Measurements from ENCODE around the gene P2RY2. TPM values are rescaled to one million over a fixed set of nuclear protein-coding genes. Genes with fewer than 3 reads are reported as not detected.
A peak's percentile ranks its signal among the peaks of the same experiment; 100 is the strongest.

Gene P2RY2
- total RNA-seq, 1 donor from 2014 or later: 12.1 TPM

- Mint-ChIP-seq H3K9me3 (no peaks in the 10 kb centered on the region), H3K27ac (peak overlapping the region; percentile 23), H3K27me3 (no peaks in the 10 kb centered on the region), H3K4me1 (ENCODE audit: unreplicated experiment) (peaks cover 14% of the 10 kb centered on the region), H3K36me3 (no peaks in the 10 kb centered on the region), H3K4me3 (no peak overlapping the region)
- no peak for TF ChIP-seq CTCF (conservative IDR thresholded peaks at IDR 0.05)
- no peak for DNase-seq (ENCODE audit: extremely low spot score, unreplicated experiment)
These were observed 32.3 kb upstream of the P2RY2 start for GRCh38 chr11:73185680-73186293.

GRCh38 chr11:73186294-73186850 is 31.7 kb upstream of the P2RY2 start:
- no peak for TF ChIP-seq CTCF (conservative IDR thresholded peaks at IDR 0.05)
- H3K9me3 Mint-ChIP-seq: no peaks in the 10 kb centered on the region
- H3K27me3 Mint-ChIP-seq: no peaks in the 10 kb centered on the region
- peak overlapping the region; percentile 23 for H3K27ac Mint-ChIP-seq
- no peaks in the 10 kb centered on the region for H3K36me3 Mint-ChIP-seq
- DNase-seq (ENCODE audit: extremely low spot score, unreplicated experiment): no peak
- H3K4me1 Mint-ChIP-seq (ENCODE audit: unreplicated experiment): peaks cover 14% of the 10 kb centered on the region
- no peak overlapping the region for H3K4me3 Mint-ChIP-seq

- H3K27me3 Mint-ChIP-seq: no peaks in the 10 kb centered on the region
- H3K4me1 Mint-ChIP-seq (ENCODE audit: unreplicated experiment): peaks cover 14% of the 10 kb centered on the region
- no peak for DNase-seq (ENCODE audit: extremely low spot score, unreplicated experiment)
- no peak overlapping the region for H3K27ac Mint-ChIP-seq
- no peak overlapping the region for H3K4me3 Mint-ChIP-seq
- no peaks in the 10 kb centered on the region for H3K36me3 Mint-ChIP-seq
- H3K9me3 Mint-ChIP-seq: no peaks in the 10 kb centered on the region
- no peak for TF ChIP-seq CTCF (conservative IDR thresholded peaks at IDR 0.05)
These were observed 31.2 kb upstream of the P2RY2 start for GRCh38 chr11:73186886-73187285.

GRCh38 chr11:73187854-73188253 is 30.2 kb upstream of the P2RY2 start:
- Mint-ChIP-seq H3K9me3 (no peaks in the 10 kb centered on the region), H3K27ac (peak overlapping the region; percentile 26), H3K4me3 (no peak overlapping the region), H3K4me1 (ENCODE audit: unreplicated experiment) (peaks cover 14% of the 10 kb centered on the region), H3K36me3 (no peaks in the 10 kb centered on the region), H3K27me3 (no peaks in the 10 kb centered on the region)
- no peak for TF ChIP-seq CTCF (conservative IDR thresholded peaks at IDR 0.05)
- no peak for DNase-seq (ENCODE audit: extremely low spot score, unreplicated experiment)

- H3K27me3 Mint-ChIP-seq: no peaks in the 10 kb centered on the region
- no peak for TF ChIP-seq CTCF (conservative IDR thresholded peaks at IDR 0.05)
- peaks cover 14% of the 10 kb centered on the region for H3K4me1 Mint-ChIP-seq (ENCODE audit: unreplicated experiment)
- DNase-seq (ENCODE audit: extremely low spot score, unreplicated experiment): no peak
- no peaks in the 10 kb centered on the region for H3K9me3 Mint-ChIP-seq
- H3K4me3 Mint-ChIP-seq: no peak overlapping the region
- H3K27ac Mint-ChIP-seq: peak overlapping the region; percentile 26
- H3K36me3 Mint-ChIP-seq: no peaks in the 10 kb centered on the region
These were observed 29.8 kb upstream of the P2RY2 start for GRCh38 chr11:73188301-73188700.

Data from type B pancreatic cell (in vitro differentiated cells).